Mucosa of descending colon (tissue), 3 donors: ENCODE results near the gene KRT37. TPM values are rescaled to one million over a fixed set of nuclear protein-coding genes. Genes with fewer than 3 reads are reported as not detected.
"Not testable (repeated sequence)": the region's sequence is repeated elsewhere in the genome, so short reads cannot be mapped to it uniquely, and the experiment has no call there.

Experiments used
- ATAC-seq: fragments of 200-7000 bp; cut with Tn5 transposase; one replicate; pipeline ENCODE4 v1.9.1; 2020; ENCODE audit warnings: mild to moderate bottlenecking, moderate library complexity
- DNase-seq, 3 donors: peaks; one replicate each; pipeline ENCODE4 v3.0.0-alpha.2; 2020
- H3K36me3 ChIP-seq: fragments of 200-600 bp; one replicate; pipeline ENCODE4 v1.8.0; 2021; ENCODE audit warnings: low read depth, mild to moderate bottlenecking
- H3K4me1 ChIP-seq: fragments of 200-600 bp; one replicate; pipeline ENCODE4 v1.8.0; 2021; ENCODE audit warnings: low read depth, mild to moderate bottlenecking
- H3K4me3 ChIP-seq: fragments of 200-600 bp; one replicate; pipeline ENCODE4 v1.8.0; 2021; ENCODE audit warnings: mild to moderate bottlenecking
- H3K9me3 ChIP-seq: fragments of 200-600 bp; one replicate; pipeline ENCODE4 v1.8.0; 2021; ENCODE audit warnings: mild to moderate bottlenecking
- intact Hi-C, 2 donors: fragments of 100-400 bp; cut with DNase I in 1 of 2; cut with micrococcal nuclease in 1 of 2; formaldehyde crosslinking; loops; one replicate each; pipeline versions ENCODE4 v1.11.0 to v1.11.1; 2022; cut with DNase I, micrococcal nuclease
- total RNA-seq, 3 donors: library from RNA; stranded (reverse); fragmentation: NEBNext Ultra II Directional in 2 of 3; extraction: Animal tissue kit (Norgen Biotek cat#: 25700) in 2 of 3; gene quantifications; one replicate each; pipeline versions ENCODE4 v1.2.1 to v1.2.4, GENCODE V29; 2021 to 2023
- TF ChIP-seq, protein P1 (sequence below): fragments of 200-600 bp; IDR thresholded peaks from one replicate; pipeline ENCODE4 v1.8.0; 2022; ENCODE audit warnings: antibody characterized with exemption, mild to moderate bottlenecking
- donor health status: DM: no; HTN: no; CAD: no; lungs with moderate emphysema.
- donor health status: DM: no; HTN: no; CAD: no.
- donor health status: DM: no; HTN: yes; CAD: no.

Gene KRT37
- total RNA-seq, 3 donors from 2014 or later = not detected

DNA sequence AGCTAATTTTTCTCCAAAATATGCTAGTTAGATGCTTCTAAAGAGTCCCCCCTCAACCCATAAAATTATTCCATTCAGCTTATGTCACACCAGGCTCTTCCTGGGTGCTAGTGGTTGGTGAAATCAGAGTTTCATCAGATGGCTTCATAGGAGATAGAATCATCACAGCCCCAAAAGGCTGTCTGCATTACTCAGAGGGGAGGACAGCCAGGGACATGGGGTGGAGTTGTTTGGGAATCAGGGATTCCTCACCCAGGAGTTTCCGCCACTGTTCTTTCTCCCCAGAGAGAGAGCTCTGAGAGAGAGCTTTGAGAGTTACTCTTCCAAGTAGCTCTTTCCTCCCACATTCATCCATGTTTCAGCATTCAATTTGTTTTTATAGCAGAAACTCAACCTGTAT lies 42.0 kb downstream of the KRT37 start:
- H3K4me1 ChIP-seq = no peaks in the 10 kb centered on the region
- no peaks in the 10 kb centered on the region for H3K36me3 ChIP-seq
- no peak overlapping the region for H3K4me3 ChIP-seq
- peaks cover 10% of the 10 kb centered on the region for H3K9me3 ChIP-seq
- ATAC-seq (no peak), DNase-seq (no peak)
- intact Hi-C loops = no loop called here
- TF ChIP-seq, protein P1, sequence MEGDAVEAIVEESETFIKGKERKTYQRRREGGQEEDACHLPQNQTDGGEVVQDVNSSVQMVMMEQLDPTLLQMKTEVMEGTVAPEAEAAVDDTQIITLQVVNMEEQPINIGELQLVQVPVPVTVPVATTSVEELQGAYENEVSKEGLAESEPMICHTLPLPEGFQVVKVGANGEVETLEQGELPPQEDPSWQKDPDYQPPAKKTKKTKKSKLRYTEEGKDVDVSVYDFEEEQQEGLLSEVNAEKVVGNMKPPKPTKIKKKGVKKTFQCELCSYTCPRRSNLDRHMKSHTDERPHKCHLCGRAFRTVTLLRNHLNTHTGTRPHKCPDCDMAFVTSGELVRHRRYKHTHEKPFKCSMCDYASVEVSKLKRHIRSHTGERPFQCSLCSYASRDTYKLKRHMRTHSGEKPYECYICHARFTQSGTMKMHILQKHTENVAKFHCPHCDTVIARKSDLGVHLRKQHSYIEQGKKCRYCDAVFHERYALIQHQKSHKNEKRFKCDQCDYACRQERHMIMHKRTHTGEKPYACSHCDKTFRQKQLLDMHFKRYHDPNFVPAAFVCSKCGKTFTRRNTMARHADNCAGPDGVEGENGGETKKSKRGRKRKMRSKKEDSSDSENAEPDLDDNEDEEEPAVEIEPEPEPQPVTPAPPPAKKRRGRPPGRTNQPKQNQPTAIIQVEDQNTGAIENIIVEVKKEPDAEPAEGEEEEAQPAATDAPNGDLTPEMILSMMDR = no peak

DNA sequence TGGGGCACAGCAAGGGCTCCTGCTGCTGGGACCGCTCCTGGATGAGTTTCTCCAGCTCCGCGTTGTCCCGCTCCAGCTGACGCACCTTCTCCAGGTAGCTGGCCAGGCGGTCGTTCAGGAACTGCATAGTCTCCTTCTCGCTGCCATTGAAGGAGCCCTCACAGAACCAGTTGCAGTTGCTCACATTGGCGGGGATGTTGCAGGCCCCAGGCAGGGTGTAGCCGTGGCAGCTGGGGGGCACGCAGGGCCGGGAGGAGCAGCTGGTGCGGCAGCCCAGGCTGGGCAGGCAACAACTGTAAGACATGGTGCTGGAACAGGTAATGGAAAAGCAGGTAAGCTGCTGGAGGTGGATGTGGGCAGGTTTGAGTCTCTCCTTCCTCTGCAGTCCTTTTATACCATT lies 42.4 kb downstream of the KRT37 start, which contains the start of gene KRT34:
Gene KRT34, minus strand, starts transcription at position 364 of the 400 bp plus-strand sequence. Its CDS starts 60 bp downstream, at position 304.
- H3K4me3 ChIP-seq, H3K36me3 ChIP-seq, H3K4me1 ChIP-seq, intact Hi-C loops, DNase-seq, ATAC-seq, H3K9me3 ChIP-seq: not testable (repeated sequence)

DNA sequence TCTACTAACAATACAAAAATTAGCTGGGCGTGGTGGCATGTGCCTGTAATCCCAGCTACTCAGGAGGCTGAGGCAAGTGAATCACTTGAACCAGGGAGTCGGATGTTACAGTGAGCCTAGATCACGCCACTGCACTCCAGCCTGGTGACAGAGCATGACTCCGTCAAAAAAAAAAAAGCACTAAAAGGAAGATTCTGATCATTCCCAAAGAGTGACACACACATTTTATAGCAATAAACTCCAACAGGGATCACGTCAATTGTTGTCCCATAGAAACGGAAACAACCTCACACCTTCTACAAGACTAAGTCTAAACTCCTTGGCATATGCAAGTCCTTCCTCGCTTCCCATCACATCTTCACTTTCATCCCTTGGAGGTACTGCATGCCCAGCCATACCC lies 44.3 kb downstream of the KRT37 start:
- DNase-seq, H3K9me3 ChIP-seq, intact Hi-C loops, H3K36me3 ChIP-seq, H3K4me3 ChIP-seq, H3K4me1 ChIP-seq, ATAC-seq: not testable (repeated sequence)

DNA sequence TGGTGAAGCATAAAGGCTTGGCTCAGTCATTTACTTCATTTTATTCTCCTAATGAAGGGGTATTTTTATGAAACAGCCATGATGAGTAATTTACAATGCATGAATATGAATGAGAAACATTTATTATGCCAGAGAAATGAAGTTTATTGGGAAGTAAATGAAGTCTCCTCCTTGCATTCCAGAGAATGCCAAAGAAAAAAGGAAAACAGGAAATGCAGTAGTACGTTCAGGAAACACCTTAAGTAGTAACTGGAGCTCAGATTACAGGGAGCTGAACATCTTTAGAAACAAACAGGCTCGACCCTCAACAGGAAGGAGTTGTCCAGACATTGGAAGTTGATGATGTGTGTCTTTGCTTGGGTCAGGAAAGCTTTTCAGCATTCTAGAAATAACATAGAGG lies 46.8 kb downstream of the KRT37 start:
- DNase-seq (no peak), ATAC-seq (no peak)
- Histone ChIP-seq H3K36me3 (no peaks in the 10 kb centered on the region), H3K4me1 (no peaks in the 10 kb centered on the region), H3K9me3 (no peaks in the 10 kb centered on the region), H3K4me3 (no peak overlapping the region)
- TF ChIP-seq, protein P1 = no peak
- intact Hi-C loops = no loop called here

Other genes starting within 250 kb of the KRT37 start
- gene KRTAP4-2, start 246.4 kb downstream of the KRT37 start, total RNA-seq = not detected
- gene KRTAP4-1, start 239.7 kb downstream of the KRT37 start, total RNA-seq = under 1 TPM in 1 of 3 donors, not detected in 2; 0.84 TPM
- not detected for gene KRTAP9-1, start 234.7 kb downstream of the KRT37 start, total RNA-seq
- not detected for gene KRTAP9-2, start 197.9 kb downstream of the KRT37 start, total RNA-seq
- gene KRTAP9-3, start 192.1 kb downstream of the KRT37 start, total RNA-seq = not detected
- not detected for gene KRTAP9-8, start 186.6 kb downstream of the KRT37 start, total RNA-seq
- gene KRTAP9-4, start 174.9 kb downstream of the KRT37 start, total RNA-seq = not detected
- not detected for gene KRTAP9-9, start 169.2 kb downstream of the KRT37 start, total RNA-seq
- not detected for gene KRTAP9-6, start 159.2 kb downstream of the KRT37 start, total RNA-seq
- gene KRTAP9-7, start 148.9 kb downstream of the KRT37 start, total RNA-seq = not detected
- gene KRTAP29-1, start 121.7 kb downstream of the KRT37 start, total RNA-seq = not detected
- gene KRTAP16-1, start 115.3 kb downstream of the KRT37 start, total RNA-seq = not detected
- gene KRTAP17-1, start 108.9 kb downstream of the KRT37 start, total RNA-seq = not detected
- not detected for gene KRT33A, start 73.8 kb downstream of the KRT37 start, total RNA-seq
- not detected for gene KRT33B, start 54.8 kb downstream of the KRT37 start, total RNA-seq
- not detected for gene KRT34, start 42.3 kb downstream of the KRT37 start, total RNA-seq
- not detected for gene KRT31, start 27.0 kb downstream of the KRT37 start, total RNA-seq
- not detected for gene KRT38, start 16.4 kb upstream of the KRT37 start, total RNA-seq
- not detected for gene KRT32, start 42.8 kb upstream of the KRT37 start, total RNA-seq
- not detected for gene KRT35, start 56.6 kb upstream of the KRT37 start, total RNA-seq
- gene KRT36, start 65.3 kb upstream of the KRT37 start, total RNA-seq = not detected
- gene KRT13, start 81.0 kb upstream of the KRT37 start, total RNA-seq = 1 to 10 TPM in 1 of 3 donors, not detected in 2; 3.7 TPM
- 10 to 100 TPM in 1 of 3 donors, 1 to 10 TPM in 2; 5.0 to 16.5 (median 5.4) TPM for gene KRT15, start 94.3 kb upstream of the KRT37 start, total RNA-seq
- gene KRT19, start 103.7 kb upstream of the KRT37 start, total RNA-seq = 1,000 to 10,000 TPM in 2 of 3 donors, 100 to 1,000 TPM in 1; 723 to 2,357 (median 1,709) TPM
- not detected for gene KRT9, start 147.5 kb upstream of the KRT37 start, total RNA-seq
- gene KRT14, start 162.3 kb upstream of the KRT37 start, total RNA-seq = under 1 TPM in 1 of 3 donors, not detected in 2; 0.67 TPM
- not detected for gene KRT16, start 188.2 kb upstream of the KRT37 start, total RNA-seq
- gene KRT17, start 200.0 kb upstream of the KRT37 start, total RNA-seq = under 1 TPM in 1 of 3 donors, not detected in 2; 0.76 TPM